ENCODE data around the gene MRGPRG. TPM values are rescaled to one million over a fixed set of nuclear protein-coding genes. Genes with fewer than 3 reads are reported as not detected.

MRGPRG gene
- polyA plus RNA-seq, 1 donor from 2014 or later = not detected

Other genes with a start within 250 kb of the MRGPRG start
- gene NAP1L4, start 226.5 kb downstream of the MRGPRG start, polyA plus RNA-seq = 196 and 199 TPM in 2 replicates
- 48.2 and 61.0 TPM in 2 replicates for gene CARS1, start 161.4 kb downstream of the MRGPRG start, polyA plus RNA-seq
- gene OSBPL5, start 53.5 kb downstream of the MRGPRG start, polyA plus RNA-seq = 49.1 and 82.5 TPM in 2 replicates
- 0.28 TPM in 1 of 2 replicates, not detected in the other for gene MRGPRE, start 13.6 kb upstream of the MRGPRG start, polyA plus RNA-seq
- 89.0 and 101 TPM in 2 replicates for gene ZNF195, start 160.3 kb upstream of the MRGPRG start, polyA plus RNA-seq

All from neural cell (in vitro differentiated cells).